LNCAP (cell line): ENCODE data around the gene COPG2.

ENCODE experiments used
- CTCF ChIP-seq: fragments of 450-650 bp; IDR thresholded peaks from 2 replicates; pipeline ENCODE4 v1.5.1; 2017; ENCODE audit warnings: mild to moderate bottlenecking

The COPG2 gene

GRCh38 chr7:130622866-130623265 lies 45.7 kb downstream of the COPG2 start:
- no peak for TF ChIP-seq CTCF

- no peak for TF ChIP-seq CTCF
Observed at GRCh38 chr7:130615583-130615982, 53.0 kb downstream of the COPG2 start.

GRCh38 chr7:130614449-130614848 lies 54.1 kb downstream of the COPG2 start:
- no peak for TF ChIP-seq CTCF

- TF ChIP-seq CTCF, result no peak
Observed at GRCh38 chr7:130611218-130611617, 57.3 kb downstream of the COPG2 start.

GRCh38 chr7:130606161-130606560 lies 62.4 kb downstream of the COPG2 start:
- TF ChIP-seq CTCF, result no peak

GRCh38 chr7:130598056-130598455 lies 70.5 kb downstream of the COPG2 start:
- TF ChIP-seq CTCF, result no peak

GRCh38 chr7:130595986-130596385 lies 72.6 kb downstream of the COPG2 start:
- no peak for TF ChIP-seq CTCF

- no peak for TF ChIP-seq CTCF
Observed at GRCh38 chr7:130593033-130593432, 75.5 kb downstream of the COPG2 start.
